ENCODE measurements around the gene EIF4A2.
A peak's percentile ranks its signal among the peaks of the same experiment; 100 is the strongest.
"Not testable (repeated sequence)": the region's sequence is repeated elsewhere in the genome, so short reads cannot be mapped to it uniquely, and the experiment has no call there.

EIF4A2 gene

DNA sequence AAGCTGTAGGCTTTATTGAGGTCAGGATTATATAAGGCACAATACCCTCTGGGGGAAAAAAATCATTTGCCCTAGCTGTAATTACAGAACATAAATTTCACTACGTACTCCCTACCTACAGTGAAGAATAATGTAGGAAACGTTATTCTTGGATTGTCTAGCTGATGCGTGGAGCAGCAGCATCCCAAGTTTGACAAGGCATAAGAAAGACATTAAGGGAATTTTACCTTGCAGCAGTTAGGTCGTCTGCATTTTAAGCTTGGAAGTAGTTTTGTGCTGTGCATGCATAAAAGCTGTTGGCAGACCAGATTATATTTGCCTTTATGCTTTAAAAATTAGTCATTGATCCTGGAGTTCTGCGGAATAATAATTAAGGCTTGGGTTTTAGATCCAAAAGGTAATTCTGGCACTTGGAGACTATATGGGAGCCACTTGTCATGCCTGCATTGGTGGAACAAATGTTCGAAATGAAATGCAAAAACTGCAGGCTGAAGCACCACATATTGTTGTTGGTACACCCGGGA is 2.2 kb downstream of the EIF4A2 start:
- DNase-seq = no peak

DNA sequence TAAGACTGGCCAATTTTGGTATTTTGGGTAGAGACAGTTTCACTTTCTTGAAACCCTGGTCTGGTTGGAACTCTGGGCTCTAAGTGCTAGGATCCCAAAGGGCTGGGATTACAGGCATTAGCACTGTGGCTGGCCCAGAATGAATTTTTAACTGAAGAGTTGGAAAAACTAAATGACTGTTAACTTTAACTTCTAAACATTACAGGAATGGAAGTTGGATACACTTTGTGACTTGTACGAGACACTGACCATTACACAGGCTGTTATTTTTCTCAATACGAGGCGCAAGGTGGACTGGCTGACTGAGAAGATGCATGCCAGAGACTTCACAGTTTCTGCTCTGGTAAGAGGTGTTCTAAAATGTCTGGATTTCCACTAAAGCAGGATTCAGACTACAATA is 3.5 kb downstream of the EIF4A2 start:
- no peak for DNase-seq

GRCh38 chr3:186787642-186788481 is 4.5 kb downstream of the EIF4A2 start:
- no peak for DNase-seq

- DNase-seq = no peak
These were observed 5.3 kb downstream of the EIF4A2 start for GRCh38 chr3:186788482-186789370.

GRCh38 chr3:186789554-186790260 is 6.3 kb downstream of the EIF4A2 start:
- no peak for DNase-seq

- no peak for DNase-seq
These were observed 7.0 kb downstream of the EIF4A2 start for GRCh38 chr3:186790261-186790981.

DNA sequence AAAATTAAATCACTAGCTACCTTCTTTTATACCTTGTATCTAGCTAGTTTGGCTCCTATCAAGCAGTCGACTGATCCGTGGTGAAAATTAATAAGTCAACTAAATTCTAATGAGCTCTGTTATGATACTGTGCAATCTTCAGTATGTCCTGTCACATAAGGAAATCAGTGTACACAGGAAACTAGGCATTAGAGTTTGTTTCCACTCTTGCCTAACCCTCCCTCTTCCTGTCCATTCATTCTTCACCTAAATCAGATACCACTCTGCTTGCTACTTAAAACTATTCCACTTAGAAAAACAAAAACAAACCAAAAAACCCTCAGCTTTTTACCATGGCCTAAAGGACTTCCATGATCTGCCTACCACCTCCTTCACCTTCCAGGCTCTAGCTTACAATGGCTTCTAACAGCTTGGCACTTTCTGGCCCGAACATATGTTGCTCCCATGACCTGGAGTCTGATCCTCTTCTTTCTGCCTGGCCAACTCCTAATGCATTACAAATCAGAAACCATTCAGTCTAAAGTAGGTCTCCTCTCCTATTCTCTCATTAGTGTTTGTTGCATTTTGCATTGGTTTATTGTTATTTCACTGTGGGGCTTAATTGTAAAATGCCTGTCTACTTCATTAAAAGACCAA is 15.0 kb downstream of the EIF4A2 start:
- no peak for DNase-seq

DNA sequence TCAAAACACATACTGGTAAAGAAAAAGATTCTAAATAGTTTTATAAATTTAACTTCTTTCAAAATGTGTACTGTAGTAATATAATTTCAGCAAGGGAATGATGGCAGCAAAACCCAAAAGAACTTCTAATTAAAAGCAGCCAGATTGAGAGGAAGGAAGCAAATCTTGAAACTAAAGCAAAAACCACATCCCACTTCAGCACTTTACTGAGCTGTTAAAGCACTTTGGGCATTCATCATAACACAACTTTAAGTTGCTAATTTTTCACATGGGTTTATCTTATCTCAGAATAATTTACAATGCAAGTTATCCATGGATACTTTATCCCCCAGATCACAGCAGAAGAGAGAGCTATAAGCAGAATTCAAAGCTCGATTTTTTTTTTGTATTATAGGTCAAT is 16.9 kb downstream of the EIF4A2 start:
- DNase-seq = no peak

GRCh38 chr3:186802701-186803100 is 19.3 kb downstream of the EIF4A2 start:
- DNase-seq = peak; percentile 14 to 32

GRCh38 chr3:186803447-186803846 is 20.1 kb downstream of the EIF4A2 start:
- DNase-seq = not testable (repeated sequence)

GRCh38 chr3:186806089-186807055 is 23.0 kb downstream of the EIF4A2 start, which contains the start of gene RFC4:
Gene RFC4, minus strand, starts transcription at chr3:186806482. Its CDS starts 1,769 bp downstream, at chr3:186804713.
- peak; percentile 82 to 85 for DNase-seq

DNA sequence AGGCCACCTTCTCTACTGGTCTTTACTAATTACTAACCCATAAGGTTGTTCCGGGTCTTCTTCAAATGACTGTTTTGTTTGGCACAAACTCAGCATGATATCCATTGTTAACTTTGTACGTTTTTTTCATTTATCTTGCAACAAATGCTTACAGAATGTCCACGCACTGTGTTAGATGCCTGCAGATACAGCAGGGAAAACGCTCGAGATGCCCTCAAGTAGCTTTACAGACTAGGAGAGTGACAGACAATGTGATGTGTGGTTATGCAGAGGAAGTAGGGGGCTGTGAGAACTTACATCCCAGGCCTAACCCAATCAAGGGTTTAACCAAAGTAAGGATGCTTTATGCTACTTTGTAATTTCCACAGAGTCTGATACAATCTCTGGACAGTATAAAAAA is 23.9 kb downstream of the EIF4A2 start:
- no peak for DNase-seq

DNA sequence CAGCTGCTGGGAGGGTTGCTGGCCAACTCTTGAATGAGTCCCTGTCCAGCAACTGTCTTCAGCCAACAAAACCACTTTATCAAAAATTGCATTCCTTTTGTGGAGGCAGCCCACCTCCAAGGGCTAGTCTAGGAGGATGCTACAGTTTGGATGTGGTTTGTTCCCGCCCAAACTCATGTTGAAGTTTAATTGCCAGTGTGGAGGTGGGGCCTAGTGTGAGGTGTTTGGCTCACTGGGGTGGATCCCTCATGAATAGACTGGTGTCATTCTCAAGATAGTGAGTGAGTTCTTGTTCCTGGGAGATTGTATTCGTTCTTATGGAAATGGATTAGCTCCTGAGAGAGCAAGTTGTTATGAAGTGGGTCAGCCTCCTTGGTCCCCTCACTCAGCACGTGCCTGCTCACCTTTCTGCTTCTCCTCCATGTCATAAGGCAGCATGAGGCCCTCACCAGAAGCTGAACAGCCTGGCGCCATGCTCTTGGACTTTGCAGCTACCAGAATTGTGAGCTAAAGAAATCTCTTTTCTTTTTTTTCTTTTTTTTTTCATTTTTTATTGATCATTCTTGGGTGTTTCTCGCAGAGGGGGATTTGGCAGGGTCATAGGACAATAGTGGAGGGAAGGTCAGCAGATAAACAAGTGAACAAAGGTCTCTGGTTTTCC is 27.1 kb downstream of the EIF4A2 start:
- DNase-seq = no peak

- not testable (repeated sequence) for DNase-seq
These were observed 27.9 kb downstream of the EIF4A2 start for GRCh38 chr3:186811313-186811712.

GRCh38 chr3:186814100-186814499 is 30.7 kb downstream of the EIF4A2 start:
- DNase-seq = no peak

- peak; percentile 68 to 82 for DNase-seq
These were observed 32.1 kb downstream of the EIF4A2 start for GRCh38 chr3:186815435-186815834.

DNA sequence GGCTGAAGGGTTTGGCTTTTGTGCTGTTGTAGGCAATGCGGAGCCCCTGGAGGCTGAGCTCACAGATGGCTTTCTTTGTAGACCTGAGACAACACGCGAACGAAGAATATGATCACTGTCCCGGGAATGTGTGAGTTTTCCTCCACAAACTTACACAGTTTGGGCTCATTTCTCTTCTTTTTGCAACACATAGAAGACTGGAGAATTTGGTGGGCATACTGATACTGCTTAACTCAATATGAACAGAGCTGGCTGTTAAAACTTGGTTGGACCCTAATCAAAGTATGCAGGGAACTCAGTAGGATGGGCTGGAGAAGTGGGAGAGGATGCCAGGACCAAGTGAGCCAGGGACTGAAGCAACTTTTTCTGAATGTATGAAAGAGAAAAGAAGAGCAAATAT is 35.1 kb downstream of the EIF4A2 start:
- no peak for DNase-seq

GRCh38 chr3:186818956-186819355 is 35.6 kb downstream of the EIF4A2 start:
- no peak for DNase-seq
